ENCODE measurements around the gene SPTY2D1.

DNA sequence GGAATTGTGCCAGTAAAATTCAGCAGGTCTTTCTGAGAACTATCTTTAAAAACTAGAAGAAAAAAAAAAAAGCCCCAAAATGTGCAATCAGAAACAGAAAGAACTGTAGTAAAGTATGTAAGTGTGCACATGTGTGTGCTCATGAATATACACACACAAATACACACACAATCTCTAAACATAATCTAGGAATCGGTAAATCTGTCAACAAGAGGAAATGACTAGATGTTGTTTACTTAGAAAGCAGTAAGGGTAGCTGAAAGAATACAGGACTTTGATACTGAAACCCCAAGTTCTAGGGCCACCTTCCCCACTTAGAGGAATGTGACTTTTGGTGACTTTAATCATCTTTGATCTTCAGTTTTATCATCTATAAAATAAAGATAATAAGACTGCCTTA lies 58.8 kb downstream of the SPTY2D1 start:
- TF ChIP-seq, protein P1, sequence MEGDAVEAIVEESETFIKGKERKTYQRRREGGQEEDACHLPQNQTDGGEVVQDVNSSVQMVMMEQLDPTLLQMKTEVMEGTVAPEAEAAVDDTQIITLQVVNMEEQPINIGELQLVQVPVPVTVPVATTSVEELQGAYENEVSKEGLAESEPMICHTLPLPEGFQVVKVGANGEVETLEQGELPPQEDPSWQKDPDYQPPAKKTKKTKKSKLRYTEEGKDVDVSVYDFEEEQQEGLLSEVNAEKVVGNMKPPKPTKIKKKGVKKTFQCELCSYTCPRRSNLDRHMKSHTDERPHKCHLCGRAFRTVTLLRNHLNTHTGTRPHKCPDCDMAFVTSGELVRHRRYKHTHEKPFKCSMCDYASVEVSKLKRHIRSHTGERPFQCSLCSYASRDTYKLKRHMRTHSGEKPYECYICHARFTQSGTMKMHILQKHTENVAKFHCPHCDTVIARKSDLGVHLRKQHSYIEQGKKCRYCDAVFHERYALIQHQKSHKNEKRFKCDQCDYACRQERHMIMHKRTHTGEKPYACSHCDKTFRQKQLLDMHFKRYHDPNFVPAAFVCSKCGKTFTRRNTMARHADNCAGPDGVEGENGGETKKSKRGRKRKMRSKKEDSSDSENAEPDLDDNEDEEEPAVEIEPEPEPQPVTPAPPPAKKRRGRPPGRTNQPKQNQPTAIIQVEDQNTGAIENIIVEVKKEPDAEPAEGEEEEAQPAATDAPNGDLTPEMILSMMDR (IDR thresholded peaks at IDR 0.05; ENCODE audit: low read depth, low read length, poor library complexity, severe bottlenecking) = no peak
- no peak for TF ChIP-seq EZH2phosphoT487 (IDR thresholded peaks at IDR 0.05; ENCODE audit: borderline replicate concordance, low read length)

Measured in DOHH2 (cell line).